ENCODE measurements around the gene FBXW2. TPM values are rescaled to one million over a fixed set of nuclear protein-coding genes. Genes with fewer than 3 reads are reported as not detected.

The FBXW2 gene
- total and polyA plus RNA-seq, 5 donors from 2014 or later, result 34.0 to 87.8 (median 41.4) TPM

DNA sequence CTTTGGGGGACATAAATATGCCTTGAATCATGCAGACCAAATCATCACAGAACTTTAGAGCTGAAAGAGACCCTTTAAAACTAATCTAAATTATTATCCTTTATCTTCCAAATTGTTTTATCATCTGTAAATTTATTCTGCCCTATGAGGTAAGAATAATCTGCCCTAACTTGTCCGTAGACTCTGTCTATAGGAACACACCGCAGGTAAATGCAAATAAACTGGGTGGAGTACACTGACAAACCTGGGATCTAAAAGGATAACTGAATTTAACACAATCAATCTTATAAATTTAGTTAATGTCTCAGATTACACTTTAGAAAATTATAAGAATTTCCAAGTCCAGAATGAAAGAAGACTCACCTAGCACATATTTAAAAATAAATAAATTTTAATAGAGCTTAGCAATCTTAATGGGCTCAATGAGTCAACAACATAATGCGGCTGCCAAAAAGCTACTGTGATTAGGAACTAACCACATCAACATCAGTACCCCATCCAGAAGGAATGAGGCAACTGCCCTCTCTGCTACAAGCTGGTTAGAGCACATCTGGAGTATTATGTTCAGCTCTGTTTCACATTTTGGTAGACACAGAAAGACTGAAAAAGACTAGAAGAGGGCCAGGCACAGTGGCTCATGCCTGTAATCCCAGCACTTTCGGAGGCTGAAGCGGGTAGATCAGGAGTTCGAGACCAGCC lies 84.5 kb downstream of the FBXW2 start:
- Mint-ChIP-seq H3K27me3 (no peaks in the 10 kb centered on the region), H3K4me1 (peaks cover 21 to 63% (median 35%) of the 10 kb centered on the region in 4 donors), H3K9me3 (peaks cover 0 to 1% (median 0%) of the 10 kb centered on the region in 7 donors), H3K4me3 (peak overlapping the region in 1 of 4 donors; percentile 22), H3K27ac (peak overlapping the region in 2 of 3 donors; percentile 32 to 58), H3K36me3 (peaks cover 4% of the 10 kb centered on the region)
- H3K4me3 ChIP-seq (ENCODE audit: low read depth, low read length), result no peak overlapping the region
- H3K36me3 ChIP-seq (ENCODE audit: control insufficient read depth, insufficient read depth, low read length), result no peaks in the 10 kb centered on the region
- DNase-seq (no peak), ATAC-seq (ENCODE audit: low read depth in 2 of 2) (no peak)
- no peaks in the 10 kb centered on the region for H3K27me3 ChIP-seq (ENCODE audit: control insufficient read depth, insufficient read depth, low read length)
- peaks cover 38% of the 10 kb centered on the region for H3K4me1 ChIP-seq (ENCODE audit: control insufficient read depth, insufficient read depth, low read length, poor library complexity, severe bottlenecking)
- H3K9me3 ChIP-seq (ENCODE audit: control insufficient read depth in 2 of 2, low read length in 2 of 2), result no peaks in the 10 kb centered on the region
- no peak overlapping the region for H3K27ac ChIP-seq (ENCODE audit: insufficient read depth, low read length, poor library complexity, severe bottlenecking)

DNA sequence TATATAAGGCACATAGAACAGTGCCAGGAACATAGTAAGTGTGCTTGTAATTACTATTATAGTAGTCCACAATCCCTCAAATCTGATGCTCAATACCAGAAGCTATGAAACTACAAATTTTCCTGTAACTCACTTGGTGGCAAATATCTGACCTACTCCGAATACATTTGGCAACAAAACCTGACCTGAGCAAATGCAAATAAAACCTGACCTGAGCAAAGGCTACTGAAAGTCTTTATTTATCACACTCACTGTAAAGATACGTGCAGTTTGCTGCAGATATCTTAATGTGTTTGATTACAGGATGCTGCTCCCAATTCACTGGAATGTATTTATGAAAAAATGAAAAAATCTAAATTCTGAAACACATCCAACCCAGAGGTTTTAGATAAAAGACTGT lies 86.0 kb downstream of the FBXW2 start:
- Histone ChIP-seq H3K27me3 (ENCODE audit: control insufficient read depth, insufficient read depth, low read length) (no peaks in the 10 kb centered on the region), H3K4me1 (ENCODE audit: control insufficient read depth, insufficient read depth, low read length, poor library complexity, severe bottlenecking) (peaks cover 24% of the 10 kb centered on the region), H3K36me3 (ENCODE audit: control insufficient read depth, insufficient read depth, low read length) (no peaks in the 10 kb centered on the region), H3K27ac (ENCODE audit: insufficient read depth, low read length, poor library complexity, severe bottlenecking) (no peak overlapping the region), H3K9me3 (ENCODE audit: control insufficient read depth in 2 of 2, low read length in 2 of 2) (no peaks in the 10 kb centered on the region), H3K4me3 (ENCODE audit: low read depth, low read length) (no peak overlapping the region)
- Mint-ChIP-seq H3K36me3 (peaks cover 4% of the 10 kb centered on the region), H3K4me1 (peaks cover 12 to 51% (median 23%) of the 10 kb centered on the region in 4 donors), H3K27me3 (no peaks in the 10 kb centered on the region), H3K4me3 (no peak overlapping the region), H3K27ac (peak overlapping the region in 1 of 3 donors; percentile 64), H3K9me3 (peaks cover 0 to 1% (median 0%) of the 10 kb centered on the region in 7 donors)
- ATAC-seq (ENCODE audit: low read depth in 2 of 2) (no peak), DNase-seq (no peak)

Other genes with a start within 250 kb of the FBXW2 start
- gene CDK5RAP2, start 213.2 kb downstream of the FBXW2 start, total RNA-seq, result 64.5 TPM
- 10 to 100 TPM; 14.6 to 20.0 (median 16.7) TPM for gene CDK5RAP2, start 213.2 kb downstream of the FBXW2 start, polyA plus RNA-seq
- 17.8 TPM for gene MEGF9, start 78.9 kb downstream of the FBXW2 start, total RNA-seq
- gene MEGF9, start 78.9 kb downstream of the FBXW2 start, polyA plus RNA-seq, result 1 to 10 TPM; 4.6 to 7.7 (median 7.3) TPM
- 44.0 TPM for gene PSMD5, start 49.5 kb upstream of the FBXW2 start, total RNA-seq
- 10 to 100 TPM; 27.0 to 34.5 (median 29.9) TPM for gene PSMD5, start 49.5 kb upstream of the FBXW2 start, polyA plus RNA-seq
- gene PHF19, start 83.8 kb upstream of the FBXW2 start, total RNA-seq, result 149 TPM
- gene PHF19, start 83.8 kb upstream of the FBXW2 start, polyA plus RNA-seq, result 10 to 100 TPM; 21.4 to 43.2 (median 31.9) TPM
- 167 TPM for gene TRAF1, start 133.4 kb upstream of the FBXW2 start, total RNA-seq
- 10 to 100 TPM; 13.5 to 18.7 (median 16.5) TPM for gene TRAF1, start 133.4 kb upstream of the FBXW2 start, polyA plus RNA-seq

Data from CD4-positive, CD25-positive, alpha-beta regulatory T cell (primary cell).